Measurements from ENCODE around the gene GPR83.

GPR83 gene

DNA sequence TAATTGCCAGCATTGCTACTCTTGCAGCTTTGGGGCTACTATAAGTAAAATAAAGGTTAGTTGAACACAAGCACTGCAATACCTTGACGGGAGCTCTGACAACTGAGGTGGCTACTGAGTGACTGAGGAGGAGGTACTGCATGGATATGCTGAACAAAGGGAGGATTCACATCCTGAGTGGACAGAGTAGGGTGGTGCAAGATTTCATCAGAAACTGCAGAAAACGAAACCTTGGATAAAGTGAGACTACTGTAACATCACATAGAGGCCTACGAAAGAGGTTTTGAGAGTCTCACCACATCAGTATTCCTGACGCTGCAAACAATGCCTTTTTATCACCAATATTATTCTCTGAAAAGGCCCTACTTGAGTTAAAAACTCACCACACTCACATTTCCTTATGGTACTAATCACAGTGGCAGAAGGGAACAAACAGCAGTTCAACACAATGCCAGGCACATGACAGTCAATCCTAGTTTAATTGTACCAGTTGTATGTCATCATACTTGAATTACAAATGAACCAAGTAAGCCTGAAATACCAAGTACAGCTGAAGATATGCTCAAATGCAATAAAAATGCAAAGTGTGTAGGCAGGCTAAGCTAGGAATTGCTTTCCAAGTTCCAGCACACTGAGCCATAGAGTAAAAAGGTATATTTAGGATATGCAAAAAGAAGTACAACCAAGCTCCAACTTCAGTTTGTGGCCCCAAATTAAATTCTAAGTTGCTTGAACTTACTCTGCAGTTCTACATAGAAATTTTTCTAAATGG lies 4.0 kb upstream of the GPR83 start:
- no peak overlapping the region for H3K27ac ChIP-seq (replicated peaks; ENCODE audit: low read length)
- no peak overlapping the region for H3K18ac ChIP-seq (ENCODE audit: low read length)
- no peak overlapping the region for H2AFZ ChIP-seq (ENCODE audit: low read length)
- H2BK12ac ChIP-seq (ENCODE audit: low read length), result no peak overlapping the region
- WGBS, 2 donors (ENCODE audit: extremely low coverage in 2 of 2, insufficient read length in 2 of 2, insufficient replicate concordance in 1 of 2), result no CpG with 5 or more reads among the region's 4 CpGs
- no peaks in the 10 kb centered on the region for H3K79me1 ChIP-seq (ENCODE audit: low read depth, low read length)
- H3K9me3 ChIP-seq (replicated peaks in 1 of 2; ENCODE audit: control insufficient read depth in 2 of 2, insufficient read depth in 1 of 2, low read depth in 1 of 2, low read length in 2 of 2), result peaks cover 0 to 2% of the 10 kb centered on the region in 2 donors
- H3K36me3 ChIP-seq (replicated peaks in 1 of 2; ENCODE audit: control insufficient read depth in 2 of 2, insufficient read depth in 2 of 2, low read length in 2 of 2), result no peaks in the 10 kb centered on the region
- no peak overlapping the region for H2BK15ac ChIP-seq (ENCODE audit: low read length)
- H2AK5ac ChIP-seq (ENCODE audit: low read depth, low read length), result no peak overlapping the region
- H3K4me2 ChIP-seq (ENCODE audit: insufficient read depth, low read length, poor library complexity, severe bottlenecking), result no peak overlapping the region
- no peak overlapping the region for H3K23ac ChIP-seq (ENCODE audit: low read depth, low read length, poor library complexity)
- H2BK5ac ChIP-seq (ENCODE audit: low read length), result no peak overlapping the region
- peaks cover 0 to 6% of the 10 kb centered on the region in 2 donors for H3K4me1 ChIP-seq (ENCODE audit: control insufficient read depth in 2 of 2, insufficient read depth in 1 of 2, low read depth in 1 of 2, low read length in 2 of 2)
- H3K27me3 ChIP-seq (ENCODE audit: control insufficient read depth in 3 of 3, insufficient read depth in 3 of 3, low read depth in 1 of 3, low read length in 3 of 3), result peaks cover 6 to 28% (median 18%) of the 10 kb centered on the region in 3 experiments
- H4K91ac ChIP-seq (ENCODE audit: low read depth, low read length, poor library complexity), result no peak overlapping the region
- no peak for DNase-seq (ENCODE audit: low spot score)
- no peak overlapping the region for H3K9ac ChIP-seq (ENCODE audit: low read depth, low read length, poor library complexity)
- H3K14ac ChIP-seq (ENCODE audit: low read length), result no peak overlapping the region
- H2BK120ac ChIP-seq (ENCODE audit: low read depth, low read length), result no peak overlapping the region
- H3K4me3 ChIP-seq (ENCODE audit: low read length in 2 of 2), result no peak overlapping the region
- H4K8ac ChIP-seq (ENCODE audit: low read depth, low read length), result no peak overlapping the region
- H3K4ac ChIP-seq (ENCODE audit: low read length), result no peak overlapping the region

DNA sequence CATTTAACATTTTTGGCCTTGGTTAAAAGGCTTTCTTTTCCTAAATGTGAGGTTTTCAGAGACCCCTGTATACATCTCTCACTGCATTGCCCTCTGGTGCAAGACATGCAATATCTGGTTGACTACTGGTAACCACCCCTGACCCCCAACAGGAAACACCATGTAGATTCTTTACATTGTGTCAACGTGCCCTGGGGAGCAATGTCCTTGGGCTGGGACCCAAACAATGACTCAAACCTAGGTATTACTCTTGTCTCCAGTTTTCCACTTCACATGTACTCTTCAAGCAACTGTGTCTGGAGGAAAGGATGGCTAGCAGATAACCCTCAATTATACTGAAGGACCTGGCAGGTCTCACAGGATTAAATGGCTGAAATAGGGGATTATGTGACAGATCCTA lies 1.1 kb upstream of the GPR83 start:
- no peak overlapping the region for H3K14ac ChIP-seq (ENCODE audit: low read length)
- no peak overlapping the region for H3K4ac ChIP-seq (ENCODE audit: low read length)
- no CpG with 5 or more reads among the region's 1 CpG for WGBS, 2 donors (ENCODE audit: extremely low coverage in 2 of 2, insufficient read length in 2 of 2, insufficient replicate concordance in 1 of 2)
- H3K79me1 ChIP-seq (ENCODE audit: low read depth, low read length), result no peaks in the 10 kb centered on the region
- no peak overlapping the region for H3K9ac ChIP-seq (ENCODE audit: low read depth, low read length, poor library complexity)
- H4K91ac ChIP-seq (ENCODE audit: low read depth, low read length, poor library complexity), result no peak overlapping the region
- no peak overlapping the region for H3K27ac ChIP-seq (replicated peaks; ENCODE audit: low read length)
- H3K18ac ChIP-seq (ENCODE audit: low read length), result no peak overlapping the region
- H2BK120ac ChIP-seq (ENCODE audit: low read depth, low read length), result no peak overlapping the region
- no peak overlapping the region for H4K8ac ChIP-seq (ENCODE audit: low read depth, low read length)
- H2BK15ac ChIP-seq (ENCODE audit: low read length), result no peak overlapping the region
- H3K4me3 ChIP-seq (ENCODE audit: low read length in 2 of 2), result no peak overlapping the region
- no peak overlapping the region for H3K4me2 ChIP-seq (ENCODE audit: insufficient read depth, low read length, poor library complexity, severe bottlenecking)
- H3K9me3 ChIP-seq (replicated peaks in 1 of 2; ENCODE audit: control insufficient read depth in 2 of 2, insufficient read depth in 1 of 2, low read depth in 1 of 2, low read length in 2 of 2), result peaks cover 0 to 2% of the 10 kb centered on the region in 2 donors
- no peak overlapping the region for H2BK5ac ChIP-seq (ENCODE audit: low read length)
- no peak overlapping the region for H3K23ac ChIP-seq (ENCODE audit: low read depth, low read length, poor library complexity)
- no peak overlapping the region for H2AK5ac ChIP-seq (ENCODE audit: low read depth, low read length)
- peaks cover 6 to 51% (median 28%) of the 10 kb centered on the region in 3 experiments for H3K27me3 ChIP-seq (ENCODE audit: control insufficient read depth in 3 of 3, insufficient read depth in 3 of 3, low read depth in 1 of 3, low read length in 3 of 3)
- no peak overlapping the region for H2BK12ac ChIP-seq (ENCODE audit: low read length)
- H3K36me3 ChIP-seq (replicated peaks in 1 of 2; ENCODE audit: control insufficient read depth in 2 of 2, insufficient read depth in 2 of 2, low read length in 2 of 2), result no peaks in the 10 kb centered on the region
- no peak for DNase-seq (ENCODE audit: low spot score)
- H2AFZ ChIP-seq (ENCODE audit: low read length), result no peak overlapping the region
- H3K4me1 ChIP-seq (ENCODE audit: control insufficient read depth in 2 of 2, insufficient read depth in 1 of 2, low read depth in 1 of 2, low read length in 2 of 2), result peaks cover 0 to 6% of the 10 kb centered on the region in 2 donors

DNA sequence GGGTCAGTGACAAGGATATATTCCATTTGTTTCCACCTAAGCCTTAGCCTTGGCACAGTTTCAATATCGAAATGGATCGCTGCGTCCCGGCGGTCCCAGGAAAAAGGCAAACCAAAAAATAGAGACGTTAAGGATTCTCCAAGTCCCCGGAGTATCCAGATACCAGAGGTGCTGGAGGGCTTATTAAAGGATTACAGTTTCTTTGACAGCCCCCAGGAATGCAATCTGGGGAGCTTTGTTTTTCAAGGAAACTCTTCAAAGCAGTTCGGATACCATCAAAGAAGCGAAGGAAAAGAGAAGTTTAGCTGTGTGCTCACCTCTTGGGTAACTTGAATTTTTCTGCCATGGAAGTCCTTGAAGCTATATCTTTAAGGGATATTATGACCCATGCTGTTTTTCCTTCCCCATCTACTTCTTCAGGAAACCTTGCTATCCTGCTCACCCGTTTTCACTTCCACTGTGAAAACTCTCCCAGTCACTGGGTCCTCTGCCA lies 600 bp upstream of the GPR83 start:
- Histone ChIP-seq H2BK15ac (ENCODE audit: low read length) (no peak overlapping the region), H3K14ac (ENCODE audit: low read length) (no peak overlapping the region), H3K4me1 (ENCODE audit: control insufficient read depth in 2 of 2, insufficient read depth in 1 of 2, low read depth in 1 of 2, low read length in 2 of 2) (peaks cover 0 to 6% of the 10 kb centered on the region in 2 donors), H4K91ac (ENCODE audit: low read depth, low read length, poor library complexity) (no peak overlapping the region), H3K36me3 (replicated peaks in 1 of 2; ENCODE audit: control insufficient read depth in 2 of 2, insufficient read depth in 2 of 2, low read length in 2 of 2) (no peaks in the 10 kb centered on the region), H3K18ac (ENCODE audit: low read length) (no peak overlapping the region), H3K4me2 (ENCODE audit: insufficient read depth, low read length, poor library complexity, severe bottlenecking) (peak overlapping the region; percentile 94), H3K4me3 (ENCODE audit: low read length in 2 of 2) (peak overlapping the region; percentile 35 to 84), H3K9ac (ENCODE audit: low read depth, low read length, poor library complexity) (peak overlapping the region; percentile 79), H3K23ac (ENCODE audit: low read depth, low read length, poor library complexity) (no peak overlapping the region), H2BK120ac (ENCODE audit: low read depth, low read length) (no peak overlapping the region), H3K27me3 (ENCODE audit: control insufficient read depth in 3 of 3, insufficient read depth in 3 of 3, low read depth in 1 of 3, low read length in 3 of 3) (peaks cover 6 to 55% (median 28%) of the 10 kb centered on the region in 3 experiments), H3K79me1 (ENCODE audit: low read depth, low read length) (no peaks in the 10 kb centered on the region), H4K8ac (ENCODE audit: low read depth, low read length) (no peak overlapping the region), H2AFZ (ENCODE audit: low read length) (peak overlapping the region; percentile 83), H3K27ac (replicated peaks; ENCODE audit: low read length) (no peak overlapping the region), H3K9me3 (replicated peaks in 1 of 2; ENCODE audit: control insufficient read depth in 2 of 2, insufficient read depth in 1 of 2, low read depth in 1 of 2, low read length in 2 of 2) (peaks cover 0 to 2% of the 10 kb centered on the region in 2 donors), H2AK5ac (ENCODE audit: low read depth, low read length) (peak overlapping the region; percentile 1), H3K4ac (ENCODE audit: low read length) (no peak overlapping the region), H2BK5ac (ENCODE audit: low read length) (no peak overlapping the region), H2BK12ac (ENCODE audit: low read length) (no peak overlapping the region)
- no CpG with 5 or more reads among the region's 10 CpGs for WGBS, 2 donors (ENCODE audit: extremely low coverage in 2 of 2, insufficient read length in 2 of 2, insufficient replicate concordance in 1 of 2)
- DNase-seq (ENCODE audit: low spot score), result peak; percentile 12

DNA sequence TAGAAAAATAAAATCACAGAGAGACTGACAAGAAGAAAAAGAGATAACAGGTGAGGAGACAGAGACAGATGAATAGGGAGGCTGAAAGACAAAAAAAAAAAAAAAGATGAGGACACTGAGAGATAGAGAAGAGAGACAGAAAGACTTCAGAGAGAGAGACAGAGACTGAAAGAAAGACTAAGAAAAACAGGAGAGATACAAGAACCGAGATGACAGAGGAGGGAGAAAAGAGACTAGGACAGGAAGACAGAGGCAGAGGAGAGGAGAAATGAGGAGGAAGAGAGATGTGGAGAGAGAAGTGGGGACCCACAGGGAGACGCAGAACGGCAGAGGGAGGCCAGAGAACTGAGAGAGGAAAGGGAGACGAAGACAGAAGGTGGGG lies 771 bp downstream of the GPR83 start:
- Histone ChIP-seq H2BK5ac (ENCODE audit: low read length) (no peak overlapping the region), H3K23ac (ENCODE audit: low read depth, low read length, poor library complexity) (peak overlapping the region; percentile 44), H2BK12ac (ENCODE audit: low read length) (no peak overlapping the region), H3K4me2 (ENCODE audit: insufficient read depth, low read length, poor library complexity, severe bottlenecking) (peak overlapping the region; percentile 94), H3K18ac (ENCODE audit: low read length) (peak overlapping the region; percentile 38), H3K79me1 (ENCODE audit: low read depth, low read length) (no peaks in the 10 kb centered on the region), H3K27me3 (ENCODE audit: control insufficient read depth in 3 of 3, insufficient read depth in 3 of 3, low read depth in 1 of 3, low read length in 3 of 3) (peaks cover 6 to 60% (median 28%) of the 10 kb centered on the region in 3 experiments), H2BK120ac (ENCODE audit: low read depth, low read length) (no peak overlapping the region), H2AK5ac (ENCODE audit: low read depth, low read length) (no peak overlapping the region), H3K27ac (replicated peaks; ENCODE audit: low read length) (no peak overlapping the region), H3K9ac (ENCODE audit: low read depth, low read length, poor library complexity) (no peak overlapping the region), H3K4me1 (ENCODE audit: control insufficient read depth in 2 of 2, insufficient read depth in 1 of 2, low read depth in 1 of 2, low read length in 2 of 2) (peaks cover 0 to 6% of the 10 kb centered on the region in 2 donors), H3K4me3 (ENCODE audit: low read length in 2 of 2) (peak overlapping the region in 1 of 2 donors; percentile 84), H4K91ac (ENCODE audit: low read depth, low read length, poor library complexity) (no peak overlapping the region), H3K14ac (ENCODE audit: low read length) (no peak overlapping the region), H4K8ac (ENCODE audit: low read depth, low read length) (no peak overlapping the region), H2BK15ac (ENCODE audit: low read length) (no peak overlapping the region), H2AFZ (ENCODE audit: low read length) (peak overlapping the region; percentile 83), H3K36me3 (replicated peaks in 1 of 2; ENCODE audit: control insufficient read depth in 2 of 2, insufficient read depth in 2 of 2, low read length in 2 of 2) (no peaks in the 10 kb centered on the region), H3K9me3 (replicated peaks in 1 of 2; ENCODE audit: control insufficient read depth in 2 of 2, insufficient read depth in 1 of 2, low read depth in 1 of 2, low read length in 2 of 2) (peaks cover 0 to 2% of the 10 kb centered on the region in 2 donors), H3K4ac (ENCODE audit: low read length) (no peak overlapping the region)
- no peak for DNase-seq (ENCODE audit: low spot score)
- no CpG with 5 or more reads among the region's 4 CpGs for WGBS, 2 donors (ENCODE audit: extremely low coverage in 2 of 2, insufficient read length in 2 of 2, insufficient replicate concordance in 1 of 2)

Data from neuronal stem cell (in vitro differentiated cells).